ENCODE measurements around the gene RPL34.

RPL34 gene

DNA sequence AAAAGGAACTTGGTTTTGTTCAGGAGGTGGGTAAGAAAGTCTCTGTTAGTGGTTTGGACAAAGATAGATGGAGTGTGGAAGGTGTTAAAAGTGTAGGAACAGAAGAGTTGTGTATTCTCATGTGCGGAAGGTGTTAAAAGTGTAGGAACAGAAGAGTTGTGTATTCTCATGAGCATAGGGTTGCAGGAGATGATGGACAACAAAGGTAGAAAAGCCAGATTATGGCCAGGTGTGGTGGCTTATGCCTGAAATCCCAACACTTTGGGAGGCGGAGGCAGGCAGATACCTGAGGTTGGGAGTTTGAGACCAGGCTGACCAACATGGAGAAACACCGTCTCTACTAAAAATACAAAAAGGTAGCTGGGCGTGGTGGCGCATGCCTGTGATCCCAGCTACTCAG is 2.5 kb downstream of the RPL34 start:
- Histone ChIP-seq H3K4me1 (ENCODE audit: control insufficient read depth, insufficient read depth, low read length) (no peaks in the 10 kb centered on the region), H3K27me3 (ENCODE audit: control insufficient read depth, insufficient read depth, low read length) (no peaks in the 10 kb centered on the region), H3K27ac (ENCODE audit: low read length) (no peak overlapping the region), H3K36me3 (ENCODE audit: control insufficient read depth, insufficient read depth, low read length) (peaks cover 35% of the 10 kb centered on the region; the same call in 1 of the 2 replicates), H3K9me3 (ENCODE audit: control insufficient read depth, insufficient read depth, low read length) (no peaks in the 10 kb centered on the region), H3K4me3 (ENCODE audit: low read length) (no peak overlapping the region)
- DNase-seq (ENCODE audit: low read depth, low spot score), result no peak
- WGBS (ENCODE audit: insufficient coverage, insufficient read length), result 100% methylated on average over 1 of the region's 5 CpGs

DNA sequence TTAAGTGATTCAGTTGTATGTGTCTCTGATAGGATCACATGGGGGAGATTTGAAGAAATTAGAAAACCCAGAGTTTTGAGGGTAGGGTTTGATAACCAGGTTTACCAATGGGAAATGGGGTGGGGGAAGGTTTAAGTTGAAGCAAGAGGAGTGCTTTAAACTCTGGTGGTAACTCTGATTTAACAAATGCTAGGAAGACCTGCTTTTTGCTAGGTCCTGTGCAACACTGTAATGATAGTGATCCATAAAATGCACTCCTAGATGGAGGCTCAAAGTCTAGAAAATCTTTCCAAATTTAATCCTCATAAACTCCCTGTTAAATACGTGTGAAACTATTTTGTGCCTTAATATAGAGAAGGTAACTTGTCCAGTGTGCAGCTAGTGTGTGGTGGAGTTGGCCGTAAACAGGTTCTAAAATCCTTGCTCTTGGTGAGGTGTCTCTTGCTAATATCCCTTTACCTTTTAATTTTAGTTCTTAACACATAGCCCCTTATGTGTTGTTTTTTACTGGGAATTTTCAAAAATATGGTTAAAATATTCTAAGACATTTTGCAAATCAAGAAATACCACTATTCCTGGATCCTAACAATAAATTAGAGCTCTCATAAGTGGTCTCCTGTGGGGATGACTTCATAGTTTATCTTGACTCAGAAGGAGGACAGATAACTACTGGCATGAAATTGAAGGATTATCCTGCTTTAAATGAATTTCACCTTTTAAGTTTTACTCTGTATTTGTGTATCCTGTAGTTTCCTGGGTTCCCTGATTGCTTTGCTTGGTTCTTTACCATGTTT is 4.1 kb downstream of the RPL34 start:
- H3K36me3 ChIP-seq (ENCODE audit: control insufficient read depth, insufficient read depth, low read length), result peaks cover 35% of the 10 kb centered on the region; the same call in 1 of the 2 replicates
- no peaks in the 10 kb centered on the region for H3K4me1 ChIP-seq (ENCODE audit: control insufficient read depth, insufficient read depth, low read length)
- no peak overlapping the region for H3K4me3 ChIP-seq (ENCODE audit: low read length)
- WGBS (ENCODE audit: insufficient coverage, insufficient read length), result no CpG with 5 or more reads among the region's 2 CpGs
- H3K27ac ChIP-seq (ENCODE audit: low read length), result no peak overlapping the region
- H3K9me3 ChIP-seq (ENCODE audit: control insufficient read depth, insufficient read depth, low read length), result no peaks in the 10 kb centered on the region
- H3K27me3 ChIP-seq (ENCODE audit: control insufficient read depth, insufficient read depth, low read length), result no peaks in the 10 kb centered on the region
- DNase-seq (ENCODE audit: low read depth, low spot score), result no peak

DNA sequence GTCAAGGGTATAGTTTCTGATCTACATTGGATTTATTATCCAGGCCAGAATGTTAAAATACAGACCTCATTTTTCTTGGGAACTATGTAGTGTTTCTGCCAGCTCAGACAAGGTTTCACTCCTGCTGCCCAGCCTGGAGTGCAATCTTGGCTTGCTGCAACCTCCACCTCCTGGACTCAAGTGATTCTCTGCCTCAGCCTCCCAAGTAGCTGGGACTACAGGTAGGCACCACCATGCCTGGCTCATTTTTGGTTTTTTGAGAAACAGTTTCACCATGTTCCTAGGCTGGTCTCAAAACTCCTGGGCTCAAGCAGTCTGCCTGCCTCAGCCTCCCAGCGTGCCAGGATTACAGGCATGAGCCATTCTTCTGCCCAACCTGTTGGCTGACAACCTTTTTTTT is 5.7 kb downstream of the RPL34 start:
- H3K9me3 ChIP-seq (ENCODE audit: control insufficient read depth, insufficient read depth, low read length), result no peaks in the 10 kb centered on the region
- DNase-seq (ENCODE audit: low read depth, low spot score), result no peak
- no peak overlapping the region for H3K4me3 ChIP-seq (ENCODE audit: low read length)
- H3K4me1 ChIP-seq (ENCODE audit: control insufficient read depth, insufficient read depth, low read length), result no peaks in the 10 kb centered on the region
- no peaks in the 10 kb centered on the region for H3K27me3 ChIP-seq (ENCODE audit: control insufficient read depth, insufficient read depth, low read length)
- no peak overlapping the region for H3K27ac ChIP-seq (ENCODE audit: low read length)
- WGBS (ENCODE audit: insufficient coverage, insufficient read length), result no CpG with 5 or more reads among the region's 1 CpG
- peaks cover 41% of the 10 kb centered on the region; the same call in 1 of the 2 replicates for H3K36me3 ChIP-seq (ENCODE audit: control insufficient read depth, insufficient read depth, low read length)

DNA sequence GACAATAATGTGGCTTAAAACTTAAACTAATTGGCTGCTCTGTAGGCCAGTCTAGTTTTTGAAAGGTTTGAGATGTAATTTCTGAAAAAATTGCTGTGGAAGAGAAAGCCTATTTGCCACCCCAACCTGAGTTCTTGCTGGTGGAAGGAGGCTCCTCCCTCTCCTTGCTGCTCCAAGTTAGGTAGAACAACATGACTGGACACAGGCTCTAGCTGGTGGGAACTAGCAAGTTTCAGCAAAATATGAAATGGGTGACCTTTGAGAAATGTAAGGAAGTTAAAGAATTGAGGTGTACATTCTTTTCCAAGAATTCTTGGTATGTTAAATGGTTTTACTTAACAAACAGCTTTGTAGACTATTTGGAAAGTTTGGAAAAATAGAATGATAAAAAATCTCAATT is 8.0 kb downstream of the RPL34 start:
- no peak overlapping the region for H3K27ac ChIP-seq (ENCODE audit: low read length)
- peaks cover 29% of the 10 kb centered on the region; the same call in 1 of the 2 replicates for H3K36me3 ChIP-seq (ENCODE audit: control insufficient read depth, insufficient read depth, low read length)
- DNase-seq (ENCODE audit: low read depth, low spot score), result no peak
- no peaks in the 10 kb centered on the region for H3K9me3 ChIP-seq (ENCODE audit: control insufficient read depth, insufficient read depth, low read length)
- H3K4me3 ChIP-seq (ENCODE audit: low read length), result no peak overlapping the region
- H3K4me1 ChIP-seq (ENCODE audit: control insufficient read depth, insufficient read depth, low read length), result no peaks in the 10 kb centered on the region
- no peaks in the 10 kb centered on the region for H3K27me3 ChIP-seq (ENCODE audit: control insufficient read depth, insufficient read depth, low read length)

DNA sequence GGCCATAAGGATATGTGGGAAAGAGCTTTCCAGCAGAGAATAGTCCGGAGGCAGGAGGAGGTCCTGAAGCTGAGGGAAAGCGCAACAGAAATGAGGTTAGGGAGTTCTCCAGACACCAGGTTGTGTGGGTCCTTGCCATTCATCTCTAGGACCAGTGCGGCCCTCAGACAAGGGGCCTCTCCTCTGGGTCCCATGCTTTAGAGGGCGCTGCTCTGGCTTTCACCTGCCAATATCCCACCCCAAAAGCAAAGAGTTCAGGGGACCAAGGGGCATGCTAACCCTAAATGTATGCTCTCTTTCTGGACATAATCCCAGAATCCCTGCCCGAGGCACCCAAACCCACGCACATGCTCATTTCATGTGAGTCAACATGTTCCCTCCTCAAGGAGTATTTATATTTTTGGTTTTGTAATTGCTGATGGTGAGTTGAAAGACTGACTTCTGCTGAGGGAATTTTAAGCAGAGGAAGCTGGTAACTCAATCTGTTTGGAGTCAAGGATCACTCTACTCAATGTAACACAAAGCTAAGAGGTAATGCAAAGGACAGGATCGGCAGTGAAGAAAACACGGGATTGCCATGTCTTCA is 14.8 kb downstream of the RPL34 start:
- Histone ChIP-seq H3K9me3 (ENCODE audit: control insufficient read depth, insufficient read depth, low read length) (no peaks in the 10 kb centered on the region), H3K27ac (ENCODE audit: low read length) (no peak overlapping the region), H3K4me3 (ENCODE audit: low read length) (no peak overlapping the region), H3K4me1 (ENCODE audit: control insufficient read depth, insufficient read depth, low read length) (no peaks in the 10 kb centered on the region), H3K27me3 (ENCODE audit: control insufficient read depth, insufficient read depth, low read length) (no peaks in the 10 kb centered on the region), H3K36me3 (ENCODE audit: control insufficient read depth, insufficient read depth, low read length) (peaks cover 6% of the 10 kb centered on the region; the same call in 1 of the 2 replicates)
- no peak for DNase-seq (ENCODE audit: low read depth, low spot score)
- WGBS (ENCODE audit: insufficient coverage, insufficient read length), result no CpG with 5 or more reads among the region's 8 CpGs

DNA sequence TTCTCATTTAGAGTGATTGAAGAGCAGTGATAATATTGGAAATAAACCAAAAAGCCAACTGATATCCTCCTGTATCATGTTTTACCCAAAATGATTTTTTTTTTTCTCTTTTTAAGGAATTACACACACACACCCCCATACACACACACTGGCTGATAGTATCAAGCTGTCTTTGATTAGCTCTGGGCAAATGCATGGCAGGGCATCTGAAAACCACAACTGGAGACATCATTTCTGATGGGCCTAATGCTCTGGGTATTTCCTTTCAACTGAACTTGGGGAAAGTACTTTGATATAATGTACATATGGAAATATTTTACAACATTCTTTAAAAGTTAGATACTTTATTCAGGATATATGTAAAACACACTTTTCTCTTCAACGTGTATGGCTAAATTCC is 15.9 kb downstream of the RPL34 start:
- no peaks in the 10 kb centered on the region for H3K27me3 ChIP-seq (ENCODE audit: control insufficient read depth, insufficient read depth, low read length)
- no peak for DNase-seq (ENCODE audit: low read depth, low spot score)
- no peak overlapping the region for H3K27ac ChIP-seq (ENCODE audit: low read length)
- no peaks in the 10 kb centered on the region for H3K4me1 ChIP-seq (ENCODE audit: control insufficient read depth, insufficient read depth, low read length)
- H3K4me3 ChIP-seq (ENCODE audit: low read length), result no peak overlapping the region
- H3K9me3 ChIP-seq (ENCODE audit: control insufficient read depth, insufficient read depth, low read length), result no peaks in the 10 kb centered on the region
- WGBS (ENCODE audit: insufficient coverage, insufficient read length), result no CpG with 5 or more reads among the region's 1 CpG
- H3K36me3 ChIP-seq (ENCODE audit: control insufficient read depth, insufficient read depth, low read length), result peaks cover 3% of the 10 kb centered on the region; the same call in 1 of the 2 replicates

DNA sequence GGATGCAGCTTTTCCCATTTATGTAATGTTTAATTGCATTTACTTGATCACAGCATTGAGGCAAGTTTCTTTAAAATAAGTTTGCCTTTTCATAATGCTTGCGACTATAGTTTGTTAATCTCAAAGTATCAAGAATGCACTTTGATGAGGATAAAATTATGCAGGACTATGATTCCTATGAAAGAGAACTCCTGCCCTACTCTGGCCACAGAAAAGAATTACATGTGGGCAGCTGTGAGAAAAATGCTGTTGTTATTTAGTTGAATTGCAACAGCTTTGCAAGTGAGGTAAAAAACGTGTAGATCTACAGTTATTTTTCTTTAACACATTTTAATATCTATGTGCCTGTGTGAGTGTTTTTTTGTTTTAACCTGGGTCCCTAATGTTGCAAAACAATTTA is 17.5 kb downstream of the RPL34 start:
- H3K36me3 ChIP-seq (ENCODE audit: control insufficient read depth, insufficient read depth, low read length), result no peaks in the 10 kb centered on the region

DNA sequence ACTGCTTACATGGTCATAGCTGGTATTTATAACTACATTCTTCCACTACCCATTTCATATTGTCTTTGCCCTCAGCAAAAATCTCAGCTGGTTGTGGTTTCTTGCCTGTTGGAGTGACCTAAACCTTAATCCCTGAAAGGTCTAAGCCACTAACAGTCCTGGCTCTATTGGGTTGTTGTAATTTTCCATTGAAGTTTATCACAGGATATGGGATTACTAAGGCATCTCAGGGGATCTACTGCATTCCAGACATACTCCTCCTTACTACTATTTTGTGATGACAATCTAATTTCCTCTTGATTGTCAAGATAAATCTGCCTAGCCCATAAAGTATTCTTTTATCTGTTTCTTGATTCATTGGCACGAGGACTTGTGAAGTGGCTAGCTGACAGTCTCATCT is 23.9 kb downstream of the RPL34 start:
- no peak overlapping the region for H3K27ac ChIP-seq (ENCODE audit: low read length)
- no CpG with 5 or more reads among the region's 1 CpG for whole genome bisulfite sequencing (ENCODE audit: insufficient coverage, insufficient read length)
- H3K4me3 ChIP-seq (ENCODE audit: low read length), result no peak overlapping the region
- no peaks in the 10 kb centered on the region for H3K36me3 ChIP-seq (ENCODE audit: control insufficient read depth, insufficient read depth, low read length)
- H3K9me3 ChIP-seq (ENCODE audit: control insufficient read depth, insufficient read depth, low read length), result no peaks in the 10 kb centered on the region; the same call in 1 of the 2 replicates
- no peak for DNase-seq (ENCODE audit: low read depth, low spot score)
- H3K27me3 ChIP-seq (ENCODE audit: control insufficient read depth, insufficient read depth, low read length), result no peaks in the 10 kb centered on the region
- no peaks in the 10 kb centered on the region for H3K4me1 ChIP-seq (ENCODE audit: control insufficient read depth, insufficient read depth, low read length)

More for the DNA sequence above, 17.5 kb downstream of the RPL34 start:
- Histone ChIP-seq H3K27me3 (ENCODE audit: control insufficient read depth, insufficient read depth, low read length) (no peaks in the 10 kb centered on the region), H3K4me3 (ENCODE audit: low read length) (no peak overlapping the region), H3K4me1 (ENCODE audit: control insufficient read depth, insufficient read depth, low read length) (no peaks in the 10 kb centered on the region), H3K27ac (ENCODE audit: low read length) (no peak overlapping the region), H3K9me3 (ENCODE audit: control insufficient read depth, insufficient read depth, low read length) (no peaks in the 10 kb centered on the region; the same call in 1 of the 2 replicates)
- no CpG with 5 or more reads among the region's 2 CpGs for WGBS (ENCODE audit: insufficient coverage, insufficient read length)
- no peak for DNase-seq (ENCODE audit: low read depth, low spot score)

DNA sequence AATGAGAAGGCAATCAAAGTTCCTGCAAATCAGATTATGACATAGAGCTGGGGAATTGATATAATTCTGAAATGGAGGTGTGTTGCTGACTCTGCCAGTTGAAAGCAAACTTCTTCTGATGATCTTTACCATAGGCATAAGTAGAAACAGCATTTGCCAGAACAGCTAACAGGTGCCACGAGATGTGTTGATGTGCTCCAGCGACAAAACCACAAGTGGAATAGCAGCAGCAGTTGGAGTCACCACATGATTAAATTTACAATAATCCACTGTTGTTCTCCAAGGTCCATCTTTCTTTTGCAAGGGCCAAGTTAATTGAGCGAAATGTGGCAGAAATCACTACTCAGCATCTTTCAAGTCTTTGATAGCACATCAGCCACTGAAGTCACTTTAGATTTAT is 26.3 kb downstream of the RPL34 start:
- WGBS (ENCODE audit: insufficient coverage, insufficient read length), result no CpG with 5 or more reads among the region's 3 CpGs
- Histone ChIP-seq H3K4me3 (ENCODE audit: low read length) (no peak overlapping the region), H3K4me1 (ENCODE audit: control insufficient read depth, insufficient read depth, low read length) (no peaks in the 10 kb centered on the region)

DNA sequence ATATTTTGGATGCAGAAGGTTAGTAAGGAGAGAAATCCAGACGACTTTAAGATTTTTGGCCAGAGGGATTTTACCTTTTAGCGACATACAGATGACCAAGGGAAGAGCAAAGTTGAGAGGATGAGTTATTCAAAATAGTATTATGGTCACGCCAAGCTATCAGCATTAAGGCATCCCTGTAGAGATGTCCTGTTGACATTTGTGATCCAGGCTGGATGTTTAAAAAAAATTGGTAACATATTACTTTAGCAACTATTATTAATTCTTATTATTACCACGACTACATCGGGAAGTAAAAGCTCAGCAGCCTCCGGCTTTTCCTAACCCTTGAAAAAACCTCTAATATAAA is 29.5 kb downstream of the RPL34 start:
- WGBS (ENCODE audit: insufficient coverage, insufficient read length), result no CpG with 5 or more reads among the region's 6 CpGs
- Histone ChIP-seq H3K27ac (ENCODE audit: low read length) (no peak overlapping the region), H3K4me1 (ENCODE audit: control insufficient read depth, insufficient read depth, low read length) (no peaks in the 10 kb centered on the region), H3K27me3 (ENCODE audit: control insufficient read depth, insufficient read depth, low read length) (no peaks in the 10 kb centered on the region), H3K4me3 (ENCODE audit: low read length) (peak overlapping the region; percentile 29; the same call in 1 of the 2 replicates), H3K9me3 (ENCODE audit: control insufficient read depth, insufficient read depth, low read length) (no peaks in the 10 kb centered on the region), H3K36me3 (ENCODE audit: control insufficient read depth, insufficient read depth, low read length) (no peaks in the 10 kb centered on the region)
- DNase-seq (ENCODE audit: low read depth, low spot score), result no peak

More for the DNA sequence above, 26.3 kb downstream of the RPL34 start:
- no peaks in the 10 kb centered on the region for H3K9me3 ChIP-seq (ENCODE audit: control insufficient read depth, insufficient read depth, low read length)
- no peaks in the 10 kb centered on the region for H3K36me3 ChIP-seq (ENCODE audit: control insufficient read depth, insufficient read depth, low read length)
- no peaks in the 10 kb centered on the region for H3K27me3 ChIP-seq (ENCODE audit: control insufficient read depth, insufficient read depth, low read length)
- H3K27ac ChIP-seq (ENCODE audit: low read length), result no peak overlapping the region
- no peak for DNase-seq (ENCODE audit: low read depth, low spot score)
